Glutamatergic neuron (in vitro differentiated cells): ENCODE measurements around the gene RAET1G. TPM values are rescaled to one million over a fixed set of nuclear protein-coding genes. Genes with fewer than 3 reads are reported as not detected.
"Not testable (repeated sequence)": the region's sequence is repeated elsewhere in the genome, so short reads cannot be mapped to it uniquely, and the experiment has no call there.

Source experiments
- DNase-seq: peaks from one replicate; pipeline ENCODE4 v3.0.0; 2022
- H3K27ac Mint-ChIP-seq: one replicate; pipeline ENCODE4 v1.8.0; 2020; ENCODE audit warnings: mild to moderate bottlenecking, mixed read lengths, inconsistent platforms; ENCODE audit not compliant: unreplicated experiment
- H3K27me3 Mint-ChIP-seq: one replicate; pipeline ENCODE4 v1.8.0; 2020; ENCODE audit warnings: mild to moderate bottlenecking, moderate library complexity, mixed read lengths, inconsistent platforms; ENCODE audit not compliant: unreplicated experiment
- H3K36me3 Mint-ChIP-seq: one replicate; pipeline ENCODE4 v1.8.0; 2020; ENCODE audit warnings: mild to moderate bottlenecking, mixed read lengths, inconsistent platforms; ENCODE audit not compliant: unreplicated experiment
- H3K4me1 Mint-ChIP-seq: one replicate; pipeline ENCODE4 v1.8.0; 2020; ENCODE audit warnings: mild to moderate bottlenecking, low read depth, mixed read lengths, inconsistent platforms; ENCODE audit not compliant: unreplicated experiment
- H3K4me3 Mint-ChIP-seq: one replicate; pipeline ENCODE4 v1.8.0; 2020; ENCODE audit warnings: mild to moderate bottlenecking, mixed read lengths, inconsistent platforms; ENCODE audit not compliant: unreplicated experiment
- H3K9me3 Mint-ChIP-seq: one replicate; pipeline ENCODE4 v1.8.0; 2020; ENCODE audit warnings: mild to moderate bottlenecking, moderate library complexity, mixed read lengths, inconsistent platforms; ENCODE audit not compliant: unreplicated experiment
- total RNA-seq: library from RNA; stranded (reverse); fragmentation: NEBNext Ultra II Directional; extraction: Animal tissue kit (Norgen Biotek cat#: 25700); gene quantifications from one replicate; pipeline ENCODE4 v1.2.1, GENCODE V29; 2021; ENCODE audit not compliant: unreplicated experiment
- TF ChIP-seq, protein P1 (sequence below): fragments of 200-600 bp; sonication (generic); IDR thresholded peaks from one replicate; pipeline ENCODE4 v1.5.0; 2021; ENCODE audit not compliant: partially characterized antibody, unreplicated experiment

The RAET1G gene
- total RNA-seq, 1 donor from 2014 or later = not detected

DNA sequence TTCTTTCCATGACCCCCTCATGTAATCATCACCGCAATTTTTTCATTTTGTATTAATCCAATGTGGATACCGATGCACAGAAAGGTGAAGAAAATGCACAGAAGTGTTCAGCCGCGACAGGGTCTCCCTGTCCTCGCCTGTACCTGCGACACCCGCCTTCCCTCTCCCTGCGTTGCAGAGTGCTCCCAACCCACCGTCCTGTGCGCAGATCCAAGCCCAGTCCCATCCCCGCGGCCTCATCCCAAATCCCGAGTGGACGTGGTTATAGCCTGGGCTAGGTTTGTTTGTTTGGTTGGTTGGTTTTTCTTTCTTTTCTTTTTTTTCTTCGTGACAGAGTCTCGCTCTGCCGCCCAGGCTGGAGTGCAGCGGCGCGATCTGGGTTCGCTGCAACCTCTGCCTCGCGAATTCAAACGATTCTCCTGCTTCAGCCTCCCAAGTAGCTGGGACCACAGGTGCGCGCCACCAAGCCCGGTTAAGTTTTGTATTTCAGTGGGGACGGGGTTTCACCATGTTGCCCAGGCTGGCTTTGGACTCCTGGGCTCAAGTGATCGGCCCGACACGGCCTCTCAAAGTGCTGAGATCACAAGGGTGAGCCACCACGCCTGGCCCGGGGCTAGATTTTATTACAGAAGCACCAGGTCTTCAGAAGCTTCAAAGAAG, 536 bp upstream of the RAET1G start:
- H3K4me1 Mint-ChIP-seq = peaks cover 2% of the 10 kb centered on the region
- peaks cover 48% of the 10 kb centered on the region for H3K27me3 Mint-ChIP-seq
- peaks cover 6% of the 10 kb centered on the region for H3K36me3 Mint-ChIP-seq
- H3K4me3 Mint-ChIP-seq = peak overlapping the region; percentile 88
- DNase-seq = no peak
- TF ChIP-seq, protein P1, sequence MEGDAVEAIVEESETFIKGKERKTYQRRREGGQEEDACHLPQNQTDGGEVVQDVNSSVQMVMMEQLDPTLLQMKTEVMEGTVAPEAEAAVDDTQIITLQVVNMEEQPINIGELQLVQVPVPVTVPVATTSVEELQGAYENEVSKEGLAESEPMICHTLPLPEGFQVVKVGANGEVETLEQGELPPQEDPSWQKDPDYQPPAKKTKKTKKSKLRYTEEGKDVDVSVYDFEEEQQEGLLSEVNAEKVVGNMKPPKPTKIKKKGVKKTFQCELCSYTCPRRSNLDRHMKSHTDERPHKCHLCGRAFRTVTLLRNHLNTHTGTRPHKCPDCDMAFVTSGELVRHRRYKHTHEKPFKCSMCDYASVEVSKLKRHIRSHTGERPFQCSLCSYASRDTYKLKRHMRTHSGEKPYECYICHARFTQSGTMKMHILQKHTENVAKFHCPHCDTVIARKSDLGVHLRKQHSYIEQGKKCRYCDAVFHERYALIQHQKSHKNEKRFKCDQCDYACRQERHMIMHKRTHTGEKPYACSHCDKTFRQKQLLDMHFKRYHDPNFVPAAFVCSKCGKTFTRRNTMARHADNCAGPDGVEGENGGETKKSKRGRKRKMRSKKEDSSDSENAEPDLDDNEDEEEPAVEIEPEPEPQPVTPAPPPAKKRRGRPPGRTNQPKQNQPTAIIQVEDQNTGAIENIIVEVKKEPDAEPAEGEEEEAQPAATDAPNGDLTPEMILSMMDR = no peak
- H3K27ac Mint-ChIP-seq = no peak overlapping the region
- peaks cover 14% of the 10 kb centered on the region for H3K9me3 Mint-ChIP-seq

DNA sequence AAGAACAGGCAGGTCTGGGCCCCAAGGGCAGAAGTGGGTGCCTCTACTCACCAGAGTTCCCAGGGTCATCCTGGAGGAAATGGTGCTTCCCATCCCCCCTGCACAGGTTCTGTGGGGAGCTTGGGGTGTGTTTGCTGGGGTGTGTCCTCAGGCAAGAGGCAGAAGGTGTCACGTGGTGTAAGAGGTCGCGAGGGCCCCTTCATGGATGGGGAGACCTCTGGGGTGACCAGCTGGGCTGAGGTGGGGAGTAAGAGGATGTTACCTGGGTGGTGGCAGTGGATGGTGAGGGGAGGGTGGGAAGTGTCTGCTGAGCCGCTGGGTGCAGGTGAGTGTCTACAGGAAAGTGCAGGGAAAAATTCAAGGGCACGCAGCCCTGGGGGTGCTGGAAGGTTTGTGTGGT, 830 bp downstream of the RAET1G start:
- DNase-seq, H3K4me3 Mint-ChIP-seq, H3K27ac Mint-ChIP-seq, H3K4me1 Mint-ChIP-seq, H3K36me3 Mint-ChIP-seq: not testable (repeated sequence)
- H3K27me3 Mint-ChIP-seq = peaks cover 50% of the 10 kb centered on the region
- H3K9me3 Mint-ChIP-seq = peaks cover 17% of the 10 kb centered on the region

DNA sequence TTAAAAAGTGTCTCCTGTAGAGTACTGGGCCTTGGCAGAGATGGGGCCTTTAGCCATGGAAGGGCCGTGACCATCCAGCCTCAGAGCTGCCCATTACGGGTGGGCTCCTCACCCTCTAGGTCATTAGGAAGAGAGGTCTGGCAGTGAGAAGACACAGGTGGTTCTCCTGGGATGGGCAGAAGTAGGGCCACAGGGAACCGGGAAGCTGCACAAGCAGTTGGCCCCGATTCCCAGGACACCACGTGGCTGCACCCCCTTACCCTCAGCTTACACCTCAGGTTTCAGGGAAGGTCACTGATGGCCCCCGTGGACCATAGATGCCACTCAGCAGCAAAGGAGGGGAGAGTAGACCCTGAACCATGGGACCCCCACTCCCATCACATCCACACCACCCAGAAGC, 1.6 kb downstream of the RAET1G start:
- no peak for DNase-seq
- Mint-ChIP-seq H3K36me3 (peaks cover 6% of the 10 kb centered on the region), H3K27ac (no peak overlapping the region), H3K4me1 (peaks cover 2% of the 10 kb centered on the region), H3K4me3 (peak overlapping the region; percentile 25), H3K27me3 (peaks cover 51% of the 10 kb centered on the region), H3K9me3 (peaks cover 17% of the 10 kb centered on the region)
- TF ChIP-seq, protein P1 = no peak

DNA sequence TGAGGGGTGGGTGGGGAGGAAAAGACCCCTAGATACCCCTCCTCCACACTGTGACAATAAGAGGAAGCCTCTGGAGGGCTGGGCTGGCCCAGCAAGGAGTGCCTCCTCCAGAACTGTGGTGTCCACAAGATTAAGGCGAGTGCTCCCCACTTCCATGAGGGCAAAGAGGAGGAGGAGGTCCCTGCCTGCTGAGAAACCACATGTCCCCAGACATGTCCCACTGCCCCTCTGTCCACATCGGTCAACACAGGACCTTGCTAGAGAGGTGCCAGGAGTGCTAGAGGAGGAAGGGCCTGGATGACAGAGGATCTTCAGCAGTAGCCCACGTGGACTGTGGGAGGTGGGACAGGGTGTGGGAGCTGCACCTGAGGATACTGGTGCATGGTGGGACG, 3.1 kb downstream of the RAET1G start:
- Mint-ChIP-seq H3K4me3 (no peak overlapping the region), H3K9me3 (peaks cover 20% of the 10 kb centered on the region)

DNA sequence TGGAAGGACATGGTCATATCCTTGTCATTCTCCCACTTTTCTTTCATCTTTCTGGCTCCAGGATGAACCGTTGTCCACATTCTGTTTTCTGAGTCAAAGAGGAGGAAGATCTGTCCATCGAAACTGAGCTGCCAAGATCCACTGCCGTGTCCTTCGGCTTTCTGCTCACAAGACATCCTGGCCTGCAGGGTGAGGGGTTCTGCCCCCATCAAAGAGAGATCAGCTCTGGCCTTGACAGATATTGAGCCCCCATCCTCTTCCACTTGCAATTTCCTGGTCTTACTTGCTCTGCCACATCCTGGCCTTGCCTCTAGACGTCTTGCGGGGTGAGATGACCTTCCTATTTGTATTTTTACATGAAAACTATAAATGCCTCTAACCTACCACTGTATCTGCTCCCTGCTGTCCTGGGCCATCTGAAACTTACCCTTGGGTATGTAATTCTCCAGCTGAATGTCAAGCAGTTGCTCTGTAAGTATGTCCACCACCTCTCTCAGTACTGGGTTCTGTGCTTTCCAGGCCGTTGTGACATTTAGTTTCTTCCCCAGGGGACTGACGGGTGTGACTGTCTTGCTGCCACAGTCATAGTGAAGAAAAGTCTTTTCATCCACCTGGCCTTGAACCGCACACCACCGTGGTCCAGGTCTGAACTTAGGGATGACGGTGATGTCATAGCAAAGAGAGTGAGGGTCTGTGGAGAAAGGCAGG, 3.6 kb downstream of the RAET1G start:
- Mint-ChIP-seq H3K27me3 (peaks cover 38% of the 10 kb centered on the region), H3K9me3 (peaks cover 19% of the 10 kb centered on the region)
- not testable (repeated sequence) for H3K4me1 Mint-ChIP-seq, DNase-seq, H3K36me3 Mint-ChIP-seq, H3K27ac Mint-ChIP-seq, H3K4me3 Mint-ChIP-seq

More for the DNA sequence above, 3.1 kb downstream of the RAET1G start:
- DNase-seq = no peak
- Mint-ChIP-seq H3K27me3 (peaks cover 43% of the 10 kb centered on the region), H3K4me1 (peaks cover 2% of the 10 kb centered on the region), H3K36me3 (peaks cover 6% of the 10 kb centered on the region), H3K27ac (no peak overlapping the region)
- TF ChIP-seq, protein P1 = no peak
